B cell (primary cell): ENCODE measurements around the gene RNASET2. TPM values are rescaled to one million over a fixed set of nuclear protein-coding genes. Genes with fewer than 3 reads are reported as not detected.

ENCODE experiments used
- ATAC-seq: fragments of 200-7000 bp; cut with Tn5 transposase; one replicate; pipeline ENCODE4 v1.10.0; 2021; ENCODE audit warnings: low read depth, mild to moderate bottlenecking, moderate number of reproducible peaks, moderate library complexity
- CTCF ChIA-PET: fragments of 350-600 bp; sonication (Branson Sonifier 250); formaldehyde crosslinking; loops from one replicate; lab custom pipeline; 2021; ENCODE audit warnings: antibody characterized with exemption, inconsistent platforms; lab: Charles Lee
- POLR2A ChIA-PET: fragments of 350-600 bp; sonication (Branson Sonifier 250); formaldehyde crosslinking; loops from one replicate; lab custom pipeline; 2021; ENCODE audit warnings: antibody characterized with exemption; lab: Charles Lee
- DNase-seq: peaks from one replicate; pipeline ENCODE4 v3.0.0; 2013
- H2AFZ ChIP-seq: 2 replicates; pipeline ENCODE4 v1.6.1; 2012; ENCODE audit warnings: mild to moderate bottlenecking, low read depth, low read length; ENCODE audit not compliant: insufficient read depth, poor library complexity, severe bottlenecking
- H3K27ac ChIP-seq, 2 donors: 1 replicate in 1 of 2; 2 replicates in 1 of 2; pipeline ENCODE4 v1.5.1; 2012 to 2013; ENCODE audit warnings: low read length in 2 of 2, mild to moderate bottlenecking in 2 of 2, moderate library complexity in 1 of 2
- H3K27me3 ChIP-seq, 4 experiments: fragments of 200-600 bp in 1 of 4; sonication (generic) in 1 of 4; replicated peaks in 1 of 4; 1 replicate in 2 of 4; 2 replicates in 2 of 4; pipeline versions ENCODE4 v1.6.1 to v1.7.0; 2013 to 2016; ENCODE audit warnings: low read length in 3 of 4, mild to moderate bottlenecking in 2 of 4, mixed read lengths in 1 of 4, moderate library complexity in 1 of 4; ENCODE audit not compliant: insufficient read depth in 4 of 4, control insufficient read depth in 3 of 4; ENCODE audit errors: control extremely low read depth in 1 of 4
- H3K36me3 ChIP-seq, 2 experiments: replicated peaks in 1 of 2; 1 replicate in 1 of 2; 2 replicates in 1 of 2; pipeline versions ENCODE4 v1.6.1 to v1.7.1; 2013; ENCODE audit warnings: low read length in 1 of 2; ENCODE audit not compliant: insufficient read depth in 2 of 2, control insufficient read depth in 1 of 2; ENCODE audit errors: control extremely low read depth in 1 of 2, extremely low read depth in 1 of 2
- H3K4me1 ChIP-seq, 2 donors: fragments of 200-600 bp in 1 of 2; sonication (generic) in 1 of 2; 1 replicate in 1 of 2; 2 replicates in 1 of 2; pipeline versions ENCODE4 v1.5.1 to v1.6.1; 2013 to 2017; ENCODE audit warnings: low read length in 2 of 2; ENCODE audit not compliant: control insufficient read depth in 2 of 2, insufficient read depth in 2 of 2
- H3K4me2 ChIP-seq: replicated peaks from 2 replicates; pipeline ENCODE3; 2012; ENCODE audit warnings: mild to moderate bottlenecking, low read depth, low read length; ENCODE audit not compliant: poor library complexity, severe bottlenecking
- H3K4me3 ChIP-seq, 5 experiments: fragments of 200-600 bp in 1 of 5; sonication (generic) in 1 of 5; 1 replicate in 3 of 5; 2 replicates in 2 of 5; pipeline versions ENCODE4 v1.5.1 to v1.7.0; 2011 to 2016; ENCODE audit warnings: low read length in 4 of 5, mild to moderate bottlenecking in 4 of 5, low read depth in 2 of 5, control low read depth in 1 of 5, moderate library complexity in 1 of 5; ENCODE audit not compliant: insufficient read depth in 1 of 5; ENCODE audit errors: control extremely low read depth in 1 of 5, extremely low read depth in 1 of 5
- H3K79me2 ChIP-seq: fragments of 200-600 bp; sonication (generic); one replicate; pipeline ENCODE4 v1.6.0; 2016; ENCODE audit warnings: low read length; ENCODE audit not compliant: control insufficient read depth, insufficient read depth
- H3K9ac ChIP-seq: fragments of 200-600 bp; sonication (generic); 2 replicates; pipeline ENCODE4 v1.6.1; 2017; ENCODE audit warnings: mild to moderate bottlenecking, low read length, moderate library complexity
- H3K9me3 ChIP-seq, 3 donors: one replicate each; pipeline versions ENCODE4 v1.6.1 to v1.7.1; 2013; ENCODE audit warnings: low read length in 2 of 3; ENCODE audit not compliant: control insufficient read depth in 2 of 3, insufficient read depth in 1 of 3; ENCODE audit errors: control extremely low read depth in 1 of 3
- H4K20me1 ChIP-seq: 2 replicates; pipeline ENCODE4 v1.6.0; 2012; ENCODE audit warnings: mild to moderate bottlenecking, low read length; ENCODE audit not compliant: insufficient read depth, control insufficient read depth, poor library complexity, severe bottlenecking
- H3K27ac Mint-ChIP-seq: one replicate; pipeline ENCODE4 v1.8.0; 2021; ENCODE audit warnings: mixed read lengths
- H3K27me3 Mint-ChIP-seq: one replicate; pipeline ENCODE4 v1.8.0; 2021; ENCODE audit warnings: mixed read lengths
- H3K4me1 Mint-ChIP-seq: one replicate; pipeline ENCODE4 v1.8.0; 2021; ENCODE audit warnings: mixed read lengths
- H3K4me3 Mint-ChIP-seq: one replicate; pipeline ENCODE4 v1.8.0; 2021; ENCODE audit warnings: mixed read lengths
- H3K9me3 Mint-ChIP-seq: one replicate; pipeline ENCODE4 v1.8.0; 2022; ENCODE audit warnings: mixed read lengths; ENCODE audit not compliant: insufficient read depth
- CTCF ChIP-seq: fragments of 200-600 bp; IDR thresholded peaks from one replicate; pipeline ENCODE4 v1.8.0; 2022; ENCODE audit warnings: antibody characterized with exemption, mild to moderate bottlenecking
- EZH2 ChIP-seq: IDR thresholded peaks from 2 replicates; pipeline ENCODE4 v1.6.1; 2012; ENCODE audit warnings: borderline replicate concordance, low read depth, mild to moderate bottlenecking, moderate library complexity, low read length; ENCODE audit not compliant: insufficient read depth, poor library complexity, severe bottlenecking
- WGBS: methylation state at CpG from one replicate; pipeline ENCODE4 v1.1.5; 2013; ENCODE audit warnings: missing lambda C conversion rate; ENCODE audit not compliant: insufficient coverage; 5-methylcytosine and 5-hydroxymethylcytosine counted together
- intact Hi-C: fragments of 100-400 bp; cut with micrococcal nuclease; formaldehyde crosslinking; loops from one replicate; pipeline ENCODE4 v1.10.0; 2022
- polyA plus RNA-seq: library from polyadenylated mRNA; depleted of rRNA; stranded (reverse); fragments of >200 nt; gene quantifications from 2 replicates; pipeline ENCODE4 v1.2.3, GENCODE V29; 2012
- total RNA-seq, 2 donors: library from RNA; stranded (reverse); fragments of 120-200 nt in 1 of 2; gene quantifications; 1 replicate in 1 of 2; 2 replicates in 1 of 2; pipeline versions ENCODE4 v1.2.3 to v1.2.4, GENCODE V29; 2013 to 2022

Gene RNASET2
- total and polyA plus RNA-seq, 2 donors (not counting 1 experiment from before 2014, with no cell fraction given) = 293 to 330 TPM

GRCh38 chr6:166910601-166911000 is 45.7 kb downstream of the RNASET2 start:
- POLR2A ChIA-PET = no interaction called here
- Histone ChIP-seq H4K20me1 (no peaks in the 10 kb centered on the region), H3K27me3 (no peaks in the 10 kb centered on the region), H3K27ac (no peak overlapping the region), H3K4me2 (no peak overlapping the region), H3K9ac (no peak overlapping the region), H3K36me3 (peaks cover 0 to 3% of the 10 kb centered on the region in 2 experiments), H2AFZ (no peak overlapping the region), H3K9me3 (no peaks in the 10 kb centered on the region), H3K4me3 (no peak overlapping the region), H3K79me2 (peaks cover 9% of the 10 kb centered on the region), H3K4me1 (peaks cover 28 to 33% of the 10 kb centered on the region in 2 donors)
- Mint-ChIP-seq H3K27ac (no peak overlapping the region), H3K4me3 (no peak overlapping the region), H3K4me1 (peaks cover 49% of the 10 kb centered on the region), H3K27me3 (no peaks in the 10 kb centered on the region), H3K9me3 (no peaks in the 10 kb centered on the region)
- CTCF ChIA-PET = no interaction called here
- 97% methylated on average over 6 of the region's 7 CpGs for WGBS
- ATAC-seq (no peak), DNase-seq (no peak)
- intact Hi-C loops = no loop called here
- TF ChIP-seq CTCF (no peak), EZH2 (no peak)

- WGBS = no CpG with 5 or more reads among the region's 2 CpGs
- Histone ChIP-seq H4K20me1 (no peaks in the 10 kb centered on the region), H3K4me1 (peaks cover 28 to 33% of the 10 kb centered on the region in 2 donors), H3K27ac (peak overlapping the region; percentile 25 to 56), H3K27me3 (no peaks in the 10 kb centered on the region), H2AFZ (no peak overlapping the region), H3K9me3 (no peaks in the 10 kb centered on the region), H3K36me3 (peaks cover 0 to 3% of the 10 kb centered on the region in 2 experiments), H3K9ac (no peak overlapping the region), H3K4me2 (peak overlapping the region; percentile 67), H3K4me3 (no peak overlapping the region), H3K79me2 (peaks cover 11% of the 10 kb centered on the region)
- ATAC-seq = peak; percentile 16
- POLR2A ChIA-PET = interaction anchor here (1.2 kb wide), 1 partner anchor 21 kb away, joined by 3 read pairs; no protein-coding TSS in a partner anchor
- intact Hi-C loops = no loop called here
- H3K4me3 Mint-ChIP-seq = peak overlapping the region; percentile 0
- peaks cover 58% of the 10 kb centered on the region for H3K4me1 Mint-ChIP-seq
- no peaks in the 10 kb centered on the region for H3K9me3 Mint-ChIP-seq
- no peak for DNase-seq
- CTCF ChIA-PET = interaction anchor here (1.6 kb wide), 1 partner anchor 123 kb away, joined by 4 read pairs; no protein-coding TSS in a partner anchor
- peak overlapping the region; percentile 62 for H3K27ac Mint-ChIP-seq
- TF ChIP-seq EZH2 = no peak
- TF ChIP-seq CTCF = no peak
- no peaks in the 10 kb centered on the region for H3K27me3 Mint-ChIP-seq
Measured at GRCh38 chr6:166908811-166909210, 47.5 kb downstream of the RNASET2 start.
